22Rv1 (cell line): ENCODE data around the gene IGLL5.

ENCODE experiments used
- H3K27ac ChIP-seq: fragments of 450-650 bp; 2 replicates; pipeline ENCODE4 v1.5.1; 2017
- ZFX ChIP-seq: fragments of 450-650 bp; IDR thresholded peaks from 2 replicates; pipeline ENCODE4 v1.6.1; 2017; ENCODE audit warnings: antibody characterized with exemption, borderline replicate concordance
- TF ChIP-seq, protein P1 (sequence below): fragments of 450-650 bp; IDR thresholded peaks from 2 replicates; pipeline ENCODE4 v1.5.1; 2017; ENCODE audit warnings: mild to moderate bottlenecking

Gene IGLL5

DNA sequence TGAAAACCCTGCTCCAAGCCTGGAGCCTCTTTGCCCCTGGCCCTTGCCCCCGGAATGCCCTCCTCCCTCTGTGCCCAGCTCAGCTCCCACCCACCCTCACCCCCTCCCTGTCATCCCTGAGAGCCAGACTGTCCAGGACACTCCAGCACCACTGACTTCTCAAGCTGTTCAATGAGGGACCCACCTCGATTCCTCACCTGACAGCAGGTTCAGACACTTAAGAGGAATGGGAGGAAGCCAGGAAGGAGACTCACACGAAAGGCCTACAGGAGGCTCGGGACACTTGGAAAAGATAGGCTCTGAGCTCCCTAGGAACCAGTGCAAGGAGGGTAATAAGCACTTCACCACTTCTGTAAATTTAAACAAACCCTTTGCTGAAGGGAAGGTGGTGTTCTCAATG is 35.8 kb downstream of the IGLL5 start:
- no peak for TF ChIP-seq ZFX
- TF ChIP-seq, protein P1, sequence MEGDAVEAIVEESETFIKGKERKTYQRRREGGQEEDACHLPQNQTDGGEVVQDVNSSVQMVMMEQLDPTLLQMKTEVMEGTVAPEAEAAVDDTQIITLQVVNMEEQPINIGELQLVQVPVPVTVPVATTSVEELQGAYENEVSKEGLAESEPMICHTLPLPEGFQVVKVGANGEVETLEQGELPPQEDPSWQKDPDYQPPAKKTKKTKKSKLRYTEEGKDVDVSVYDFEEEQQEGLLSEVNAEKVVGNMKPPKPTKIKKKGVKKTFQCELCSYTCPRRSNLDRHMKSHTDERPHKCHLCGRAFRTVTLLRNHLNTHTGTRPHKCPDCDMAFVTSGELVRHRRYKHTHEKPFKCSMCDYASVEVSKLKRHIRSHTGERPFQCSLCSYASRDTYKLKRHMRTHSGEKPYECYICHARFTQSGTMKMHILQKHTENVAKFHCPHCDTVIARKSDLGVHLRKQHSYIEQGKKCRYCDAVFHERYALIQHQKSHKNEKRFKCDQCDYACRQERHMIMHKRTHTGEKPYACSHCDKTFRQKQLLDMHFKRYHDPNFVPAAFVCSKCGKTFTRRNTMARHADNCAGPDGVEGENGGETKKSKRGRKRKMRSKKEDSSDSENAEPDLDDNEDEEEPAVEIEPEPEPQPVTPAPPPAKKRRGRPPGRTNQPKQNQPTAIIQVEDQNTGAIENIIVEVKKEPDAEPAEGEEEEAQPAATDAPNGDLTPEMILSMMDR, result no peak
- no peak overlapping the region for H3K27ac ChIP-seq

DNA sequence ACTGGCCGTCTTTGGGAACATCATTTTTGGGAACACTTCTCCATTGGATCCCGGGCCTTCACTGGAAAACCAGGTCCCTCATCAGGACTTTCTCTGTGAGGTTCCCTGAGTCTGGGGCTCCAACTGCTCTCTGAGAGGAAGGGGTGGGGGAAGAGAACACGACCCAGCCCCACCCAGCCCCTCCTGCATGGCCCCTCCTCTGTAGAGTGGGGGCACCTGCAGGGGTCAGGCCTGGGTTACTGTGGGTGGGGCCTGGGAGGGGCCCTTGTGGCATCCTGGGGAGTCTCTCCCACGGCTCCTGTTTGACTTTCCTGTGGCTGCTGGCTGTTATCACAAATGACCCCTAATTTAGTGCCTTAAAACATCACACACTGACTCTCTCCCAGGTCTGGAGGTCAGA is 36.3 kb downstream of the IGLL5 start:
- no peak overlapping the region for H3K27ac ChIP-seq
- no peak for TF ChIP-seq ZFX
- TF ChIP-seq, protein P1, result no peak

DNA sequence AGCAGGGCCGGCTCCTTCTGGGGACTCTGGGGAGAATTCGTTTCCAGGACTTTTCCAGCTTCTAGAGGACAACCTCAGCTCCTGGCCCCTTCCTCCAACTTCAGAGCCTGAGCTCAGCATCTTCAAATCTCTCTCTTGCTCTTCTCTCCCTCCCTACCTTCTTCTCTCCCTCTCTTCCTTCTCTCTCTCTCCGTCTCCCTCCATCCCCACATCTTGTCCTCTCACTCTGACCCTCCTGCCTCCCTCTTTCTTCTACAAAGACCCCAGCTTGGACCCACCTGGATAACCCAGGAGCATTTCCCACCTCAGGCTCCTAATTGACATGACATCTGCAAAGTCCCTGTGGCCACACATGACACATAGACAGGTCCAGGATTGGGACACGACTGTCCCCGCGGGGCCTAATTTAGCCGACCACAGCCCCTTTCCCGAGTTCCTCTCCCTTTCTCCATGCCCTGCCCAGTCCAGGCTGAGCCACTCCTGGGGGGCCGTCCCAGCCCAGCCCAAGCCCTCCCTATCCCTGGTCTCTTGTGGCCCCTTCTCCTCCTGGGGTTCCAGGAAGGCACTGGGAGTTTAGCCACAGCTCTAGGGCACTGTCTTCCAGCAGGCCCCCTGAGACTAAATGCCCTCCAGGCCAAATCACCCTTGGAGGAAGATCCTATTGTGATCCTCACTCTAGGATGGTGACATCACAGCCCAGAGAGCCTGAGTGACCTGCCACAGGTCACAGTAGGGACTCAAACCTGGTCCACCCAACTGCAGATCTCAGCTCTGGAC is 36.9 kb downstream of the IGLL5 start:
- no peak overlapping the region for H3K27ac ChIP-seq
- TF ChIP-seq, protein P1, result no peak
- TF ChIP-seq ZFX, result no peak

DNA sequence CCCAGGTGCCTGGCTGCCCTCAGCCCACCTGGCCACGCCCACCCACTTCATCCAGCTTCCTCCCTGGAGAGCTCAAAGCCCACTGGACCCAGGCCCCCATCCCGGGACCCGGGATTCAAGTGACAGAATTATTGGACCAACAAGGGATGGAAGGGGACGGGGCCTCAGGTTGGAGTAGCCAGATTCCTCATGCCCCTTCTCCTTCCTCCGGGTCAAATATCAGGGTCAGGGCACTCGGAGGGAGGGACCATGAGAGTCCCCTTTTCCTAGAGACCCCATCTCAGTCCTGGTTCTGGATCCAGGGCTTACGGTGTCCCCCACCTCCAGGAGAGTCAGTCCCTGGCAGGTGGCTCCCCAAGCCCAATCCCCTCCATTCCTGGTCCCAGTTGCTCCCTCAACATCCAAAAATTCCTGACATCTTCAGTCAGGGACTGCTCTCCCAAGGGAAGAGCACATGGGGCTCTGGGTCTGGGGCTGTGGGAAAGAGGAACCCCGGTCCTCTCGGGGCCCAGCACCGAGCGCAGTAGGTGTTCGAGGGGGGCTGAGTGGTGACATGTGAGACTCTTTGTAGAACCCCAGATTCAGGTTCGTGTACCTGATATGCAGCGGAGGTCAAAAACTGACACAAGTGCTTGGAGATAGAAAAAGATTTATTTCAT is 37.7 kb downstream of the IGLL5 start:
- H3K27ac ChIP-seq, result peak overlapping the region; percentile 56
- TF ChIP-seq, protein P1, result no peak

DNA sequence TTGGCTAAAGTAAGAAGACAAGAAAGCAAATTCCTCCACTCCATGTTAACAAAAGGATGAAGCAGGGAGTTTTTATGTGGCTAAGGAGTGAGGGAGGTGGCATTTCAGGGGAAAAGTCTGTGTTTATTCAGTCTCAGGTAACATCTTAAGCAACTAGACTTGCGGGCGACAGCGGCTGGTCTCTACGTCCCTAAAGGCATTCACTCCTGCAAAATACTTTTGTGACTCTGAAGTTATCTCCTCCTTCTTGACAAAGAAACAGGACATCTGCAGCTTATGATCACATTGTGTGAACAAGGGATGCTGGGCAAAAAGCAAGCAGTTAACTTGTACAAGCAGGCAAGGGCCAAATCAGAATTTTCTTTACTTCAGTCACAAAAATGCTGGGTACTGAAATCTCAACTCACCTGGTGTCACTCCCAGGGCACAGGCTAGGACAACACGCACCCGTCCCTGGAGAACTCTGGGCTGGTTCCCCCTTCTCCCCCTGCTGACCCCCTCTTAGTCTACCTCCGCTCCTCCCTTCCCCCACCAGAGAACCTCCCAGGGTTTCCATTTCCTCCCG is 38.3 kb downstream of the IGLL5 start:
- TF ChIP-seq, protein P1, result no peak
- TF ChIP-seq ZFX, result no peak
- H3K27ac ChIP-seq, result peak overlapping the region; percentile 56

DNA sequence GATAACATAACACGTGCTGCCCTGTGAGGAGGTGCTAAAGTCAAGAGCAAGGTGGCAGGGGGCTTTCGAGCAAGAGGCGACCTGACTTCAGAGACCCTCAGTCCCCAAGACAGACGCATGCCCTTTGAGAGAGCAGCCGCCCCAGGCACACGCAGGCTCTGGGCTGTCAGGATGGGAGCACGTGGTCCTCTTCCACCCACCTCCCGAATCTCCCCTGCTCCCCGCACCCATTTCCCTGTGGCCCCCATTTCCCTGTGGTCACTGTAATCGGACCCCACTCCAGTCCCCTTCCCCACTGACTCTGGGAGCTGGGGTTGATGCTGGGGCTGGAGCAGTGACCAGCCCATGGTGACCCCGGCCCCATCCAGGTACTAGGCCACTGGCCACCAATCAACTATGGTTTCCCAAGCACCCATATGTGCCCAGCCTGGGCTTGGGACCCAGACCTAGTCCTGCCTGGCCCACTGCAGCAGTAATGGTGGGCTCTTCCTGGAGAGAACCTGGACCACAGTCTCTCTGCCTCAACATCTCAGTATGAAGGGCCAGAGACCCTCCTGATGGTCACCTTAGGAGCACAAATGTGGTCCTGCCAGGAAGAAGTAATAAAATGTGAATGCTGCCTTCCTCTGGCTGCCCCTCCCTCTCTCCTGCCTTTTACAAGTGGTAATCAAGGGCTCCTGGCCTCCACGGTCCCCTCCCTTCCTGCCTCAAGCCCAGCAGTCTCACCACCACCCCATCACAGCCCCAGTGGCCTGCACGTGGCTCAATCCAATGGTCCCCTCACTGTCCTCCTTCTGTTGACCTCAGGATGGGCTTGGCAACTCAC is 39.0 kb downstream of the IGLL5 start:
- peak overlapping the region; percentile 56 for H3K27ac ChIP-seq
- TF ChIP-seq ZFX, result no peak
- TF ChIP-seq, protein P1, result no peak
